ENCODE measurements around the gene ZNF275. TPM values are rescaled to one million over a fixed set of nuclear protein-coding genes. Genes with fewer than 3 reads are reported as not detected.

ZNF275 gene
- total and polyA plus RNA-seq, 2 donors (not counting 1 experiment from before 2014, with no cell fraction given), result 8.8 to 17.6 TPM

DNA sequence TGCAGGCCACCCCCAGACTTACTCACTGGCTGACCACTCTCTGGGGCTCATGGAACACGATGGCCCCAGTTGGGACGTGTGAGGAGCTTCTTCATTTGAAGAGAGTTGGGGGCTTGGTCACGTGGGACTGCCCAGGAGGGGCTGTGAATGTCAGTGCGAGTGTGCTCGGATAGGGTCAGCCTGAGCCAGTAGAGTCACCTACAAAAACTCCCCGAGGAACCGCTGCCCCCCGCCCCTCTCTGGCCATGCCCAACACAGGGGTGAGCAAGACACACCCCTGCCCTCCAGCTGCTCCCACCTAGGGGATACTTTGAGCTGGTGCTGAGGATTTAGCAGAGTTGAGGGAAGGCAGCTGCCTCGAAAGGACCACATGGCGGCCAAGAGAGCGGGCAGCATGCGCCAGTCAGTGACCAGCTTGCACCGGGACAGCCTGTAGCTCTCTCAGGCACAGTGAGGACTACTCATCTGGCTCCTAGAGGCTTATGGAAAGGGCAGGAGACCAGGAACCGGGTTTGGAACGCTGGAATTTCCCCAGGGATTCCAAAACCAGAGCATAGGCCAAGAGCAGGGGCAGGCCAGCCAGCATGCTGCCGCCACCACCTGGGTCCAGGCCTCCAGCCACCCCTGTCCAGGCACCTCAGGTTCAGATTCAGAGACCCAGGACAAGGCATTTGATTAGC, 58.8 kb downstream of the ZNF275 start:
- ATAC-seq (ENCODE audit: low read depth) (no peak), DNase-seq (no peak)
- Histone ChIP-seq H3K9ac (ENCODE audit: low read length) (no peak overlapping the region), H3K4me2 (replicated peaks; ENCODE audit: low read depth, low read length, poor library complexity, severe bottlenecking) (no peak overlapping the region), H4K20me1 (ENCODE audit: control insufficient read depth, insufficient read depth, low read length, poor library complexity, severe bottlenecking) (no peaks in the 10 kb centered on the region), H3K4me3 (ENCODE audit: control extremely low read depth in 1 of 5, extremely low read depth in 1 of 5, insufficient read depth in 1 of 5, low read depth in 2 of 5, low read length in 4 of 5) (no peak overlapping the region), H3K9me3 (ENCODE audit: control extremely low read depth in 1 of 3, control insufficient read depth in 2 of 3, insufficient read depth in 1 of 3, low read length in 2 of 3) (no peaks in the 10 kb centered on the region), H3K27me3 (replicated peaks in 1 of 4; ENCODE audit: control extremely low read depth in 1 of 4, control insufficient read depth in 3 of 4, insufficient read depth in 4 of 4, low read length in 3 of 4) (no peaks in the 10 kb centered on the region), H3K36me3 (replicated peaks in 1 of 2; ENCODE audit: control extremely low read depth in 1 of 2, control insufficient read depth in 1 of 2, extremely low read depth in 1 of 2, insufficient read depth in 2 of 2, low read length in 1 of 2) (no peaks in the 10 kb centered on the region), H2AFZ (ENCODE audit: insufficient read depth, low read depth, low read length, poor library complexity, severe bottlenecking) (no peak overlapping the region), H3K4me1 (ENCODE audit: control insufficient read depth in 2 of 2, insufficient read depth in 2 of 2, low read length in 2 of 2) (no peaks in the 10 kb centered on the region), H3K79me2 (ENCODE audit: control insufficient read depth, insufficient read depth, low read length) (no peaks in the 10 kb centered on the region), H3K27ac (ENCODE audit: low read length in 2 of 2) (no peak overlapping the region)
- Mint-ChIP-seq H3K4me1 (no peaks in the 10 kb centered on the region), H3K4me3 (no peak overlapping the region), H3K27ac (no peak overlapping the region), H3K9me3 (ENCODE audit: insufficient read depth) (no peaks in the 10 kb centered on the region), H3K27me3 (no peaks in the 10 kb centered on the region)
- TF ChIP-seq, protein P1, sequence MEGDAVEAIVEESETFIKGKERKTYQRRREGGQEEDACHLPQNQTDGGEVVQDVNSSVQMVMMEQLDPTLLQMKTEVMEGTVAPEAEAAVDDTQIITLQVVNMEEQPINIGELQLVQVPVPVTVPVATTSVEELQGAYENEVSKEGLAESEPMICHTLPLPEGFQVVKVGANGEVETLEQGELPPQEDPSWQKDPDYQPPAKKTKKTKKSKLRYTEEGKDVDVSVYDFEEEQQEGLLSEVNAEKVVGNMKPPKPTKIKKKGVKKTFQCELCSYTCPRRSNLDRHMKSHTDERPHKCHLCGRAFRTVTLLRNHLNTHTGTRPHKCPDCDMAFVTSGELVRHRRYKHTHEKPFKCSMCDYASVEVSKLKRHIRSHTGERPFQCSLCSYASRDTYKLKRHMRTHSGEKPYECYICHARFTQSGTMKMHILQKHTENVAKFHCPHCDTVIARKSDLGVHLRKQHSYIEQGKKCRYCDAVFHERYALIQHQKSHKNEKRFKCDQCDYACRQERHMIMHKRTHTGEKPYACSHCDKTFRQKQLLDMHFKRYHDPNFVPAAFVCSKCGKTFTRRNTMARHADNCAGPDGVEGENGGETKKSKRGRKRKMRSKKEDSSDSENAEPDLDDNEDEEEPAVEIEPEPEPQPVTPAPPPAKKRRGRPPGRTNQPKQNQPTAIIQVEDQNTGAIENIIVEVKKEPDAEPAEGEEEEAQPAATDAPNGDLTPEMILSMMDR (IDR thresholded peaks at IDR 0.05), result no peak
- no peak for TF ChIP-seq EZH2 (IDR thresholded peaks at IDR 0.05; ENCODE audit: borderline replicate concordance, insufficient read depth, low read depth, low read length, poor library complexity, severe bottlenecking)
- intact Hi-C loops (cut with micrococcal nuclease), result no loop called here
- WGBS (ENCODE audit: insufficient coverage), result 99% methylated on average over 9 of the region's 16 CpGs
- POLR2A ChIA-PET, result no interaction called here
- CTCF ChIA-PET, result no interaction called here

DNA sequence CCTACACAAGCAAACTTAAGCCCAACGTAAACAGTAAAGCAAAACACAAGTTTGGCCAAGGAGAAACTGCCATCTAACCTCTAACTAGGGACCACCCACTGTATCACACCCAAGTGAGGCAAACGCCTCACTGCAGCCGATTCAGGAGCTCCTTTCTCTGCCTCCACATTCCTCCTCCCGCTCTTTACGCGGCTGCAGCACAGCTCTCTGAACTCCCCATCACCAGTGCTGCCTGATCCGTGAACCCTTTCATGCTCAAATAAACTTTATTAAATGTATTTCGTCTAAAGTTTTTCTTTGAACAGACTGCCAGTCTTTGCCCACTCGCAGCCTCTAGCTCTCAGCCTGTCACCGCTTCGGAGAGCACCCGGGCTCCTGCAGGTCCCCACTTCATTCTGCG, 60.7 kb downstream of the ZNF275 start:
- no peaks in the 10 kb centered on the region for H3K9me3 Mint-ChIP-seq (ENCODE audit: insufficient read depth)
- Histone ChIP-seq H4K20me1 (ENCODE audit: control insufficient read depth, insufficient read depth, low read length, poor library complexity, severe bottlenecking) (no peaks in the 10 kb centered on the region), H2AFZ (ENCODE audit: insufficient read depth, low read depth, low read length, poor library complexity, severe bottlenecking) (no peak overlapping the region), H3K27ac (ENCODE audit: low read length in 2 of 2) (no peak overlapping the region), H3K4me3 (ENCODE audit: control extremely low read depth in 1 of 5, extremely low read depth in 1 of 5, insufficient read depth in 1 of 5, low read depth in 2 of 5, low read length in 4 of 5) (no peak overlapping the region), H3K27me3 (replicated peaks in 1 of 4; ENCODE audit: control extremely low read depth in 1 of 4, control insufficient read depth in 3 of 4, insufficient read depth in 4 of 4, low read length in 3 of 4) (no peaks in the 10 kb centered on the region), H3K9me3 (ENCODE audit: control extremely low read depth in 1 of 3, control insufficient read depth in 2 of 3, insufficient read depth in 1 of 3, low read length in 2 of 3) (no peaks in the 10 kb centered on the region), H3K4me2 (replicated peaks; ENCODE audit: low read depth, low read length, poor library complexity, severe bottlenecking) (no peak overlapping the region), H3K79me2 (ENCODE audit: control insufficient read depth, insufficient read depth, low read length) (no peaks in the 10 kb centered on the region), H3K4me1 (ENCODE audit: control insufficient read depth in 2 of 2, insufficient read depth in 2 of 2, low read length in 2 of 2) (no peaks in the 10 kb centered on the region), H3K36me3 (replicated peaks in 1 of 2; ENCODE audit: control extremely low read depth in 1 of 2, control insufficient read depth in 1 of 2, extremely low read depth in 1 of 2, insufficient read depth in 2 of 2, low read length in 1 of 2) (no peaks in the 10 kb centered on the region), H3K9ac (ENCODE audit: low read length) (no peak overlapping the region)
- ChIA-PET CTCF (no interaction called here), POLR2A (no interaction called here)
- no peak overlapping the region for H3K4me3 Mint-ChIP-seq
- no peak overlapping the region for H3K27ac Mint-ChIP-seq
- no peaks in the 10 kb centered on the region for H3K27me3 Mint-ChIP-seq
- DNase-seq (no peak), ATAC-seq (ENCODE audit: low read depth) (no peak)
- WGBS (ENCODE audit: insufficient coverage), result 95% methylated on average over 9 of the region's 13 CpGs
- H3K4me1 Mint-ChIP-seq, result peaks cover 1% of the 10 kb centered on the region
- TF ChIP-seq, protein P1 (IDR thresholded peaks at IDR 0.05), result no peak
- TF ChIP-seq EZH2 (IDR thresholded peaks at IDR 0.05; ENCODE audit: borderline replicate concordance, insufficient read depth, low read depth, low read length, poor library complexity, severe bottlenecking), result no peak
- intact Hi-C loops (cut with micrococcal nuclease), result no loop called here
